GM23338 (cell line): Measurements from ENCODE around the gene CACNA2D3. TPM values are rescaled to one million over a fixed set of nuclear protein-coding genes. Genes with fewer than 3 reads are reported as not detected.

Experiments
- ATAC-seq: fragments of 200-7000 bp; cut with Tn5 transposase; 3 replicates; pipeline ENCODE4 v1.9.1; 2020
- DNase-seq: peaks from one replicate; pipeline ENCODE4 v3.0.0-alpha.2; 2015; ENCODE audit warnings: low spot score
- H2AFZ ChIP-seq: fragments of 200-600 bp; sonication (generic); 2 replicates; pipeline ENCODE4 v1.8.0; 2016; ENCODE audit warnings: antibody characterized with exemption, mild to moderate bottlenecking, moderate library complexity
- H3F3A ChIP-seq: fragments of 200-600 bp; sonication (generic); replicated peaks from 2 replicates; pipeline ENCODE4 v1.8.0; 2017; ENCODE audit warnings: antibody characterized with exemption, mixed run types, low read depth
- H3K27ac ChIP-seq: fragments of 200-600 bp; sonication (generic); 2 replicates; pipeline ENCODE4 v1.6.1; 2016; ENCODE audit warnings: low read depth
- H3K27me3 ChIP-seq: fragments of 200-600 bp; sonication (generic); 2 replicates; pipeline ENCODE4 v1.8.0; 2016; ENCODE audit warnings: mild to moderate bottlenecking, mixed run types, moderate library complexity; ENCODE audit not compliant: insufficient read depth
- H3K36me3 ChIP-seq: fragments of 200-600 bp; sonication (generic); 2 replicates; pipeline ENCODE4 v1.8.0; 2016; ENCODE audit warnings: mild to moderate bottlenecking; ENCODE audit not compliant: insufficient read depth
- H3K4me1 ChIP-seq: fragments of 200-600 bp; sonication (generic); 2 replicates; pipeline ENCODE4 v1.8.0; 2016; ENCODE audit warnings: mild to moderate bottlenecking, moderate library complexity; ENCODE audit not compliant: insufficient read depth
- H3K4me2 ChIP-seq: fragments of 200-600 bp; sonication (generic); 2 replicates; pipeline ENCODE4 v1.7.1; 2017; ENCODE audit warnings: mixed run types
- H3K4me3 ChIP-seq: fragments of 200-600 bp; sonication (generic); 2 replicates; pipeline ENCODE4 v1.6.1; 2016; ENCODE audit warnings: mixed run types
- H3K79me2 ChIP-seq: fragments of 200-600 bp; sonication (generic); replicated peaks from 2 replicates; pipeline ENCODE4 v1.8.0; 2017; ENCODE audit warnings: mild to moderate bottlenecking; ENCODE audit not compliant: insufficient read depth
- H3K9me2 ChIP-seq: fragments of 200-600 bp; sonication (generic); 2 replicates; pipeline ENCODE4 v1.8.0; 2017; ENCODE audit not compliant: insufficient read depth
- H4K20me1 ChIP-seq: fragments of 200-600 bp; sonication (generic); replicated peaks from 2 replicates; pipeline ENCODE4 v1.8.0; 2017; ENCODE audit warnings: mild to moderate bottlenecking; ENCODE audit not compliant: insufficient read depth
- H3K27ac Mint-ChIP-seq: 2 replicates; pipeline ENCODE4 v1.8.0; 2020; ENCODE audit warnings: inconsistent platforms, mild to moderate bottlenecking, moderate library complexity, mixed read lengths
- H3K27me3 Mint-ChIP-seq: 3 replicates; pipeline ENCODE4 v1.8.0; 2022; ENCODE audit warnings: low read depth, mild to moderate bottlenecking, moderate library complexity, mixed read lengths, inconsistent platforms; ENCODE audit not compliant: insufficient read depth, poor library complexity
- H3K36me3 Mint-ChIP-seq: 3 replicates; pipeline ENCODE4 v1.8.0; 2021; ENCODE audit warnings: low read depth, mild to moderate bottlenecking, inconsistent platforms, moderate library complexity, mixed read lengths
- H3K4me1 Mint-ChIP-seq: 3 replicates; pipeline ENCODE4 v1.8.0; 2020; ENCODE audit warnings: mild to moderate bottlenecking, inconsistent platforms, mixed read lengths
- H3K4me3 Mint-ChIP-seq: 3 replicates; pipeline ENCODE4 v1.8.0; 2021; ENCODE audit warnings: moderate library complexity, mild to moderate bottlenecking, inconsistent platforms, mixed read lengths
- H3K9me3 Mint-ChIP-seq: 3 replicates; pipeline ENCODE4 v1.8.0; 2020; ENCODE audit warnings: moderate library complexity, mild to moderate bottlenecking, inconsistent platforms, mixed read lengths
- CREB1 ChIP-seq: fragments of 250-450 bp; sonication (Bioruptor Pico); IDR thresholded peaks from 2 replicates; pipeline ENCODE4 v1.5.0; 2020; ENCODE audit warnings: low read depth, mild to moderate bottlenecking, moderate library complexity
- EZH2 ChIP-seq: fragments of 200-600 bp; sonication (generic); IDR thresholded peaks from one replicate; pipeline ENCODE4 v1.8.0; 2017; ENCODE audit warnings: antibody characterized with exemption, mild to moderate bottlenecking, low read depth; ENCODE audit not compliant: unreplicated experiment
- NANOG ChIP-seq: IDR thresholded peaks from 2 replicates; pipeline ENCODE4 v1.6.1; 2016; ENCODE audit warnings: antibody characterized with exemption, borderline replicate concordance
- REST ChIP-seq: IDR thresholded peaks from one replicate; pipeline ENCODE4 v1.6.1; 2018; ENCODE audit warnings: antibody characterized with exemption; ENCODE audit not compliant: unreplicated experiment
- STAT1 ChIP-seq: IDR thresholded peaks from one replicate; pipeline ENCODE4 v1.6.1; 2016; ENCODE audit warnings: antibody characterized with exemption; ENCODE audit not compliant: unreplicated experiment
- ZNF114 ChIP-seq: fragments of 250-450 bp; sonication (Bioruptor Pico); IDR thresholded peaks from 2 replicates; pipeline ENCODE4 v1.5.0; 2020; ENCODE audit warnings: mild to moderate bottlenecking, moderate library complexity
- ZNF462 ChIP-seq: fragments of 250-450 bp; sonication (Bioruptor Pico); IDR thresholded peaks from 2 replicates; pipeline ENCODE4 v1.5.0; 2020; ENCODE audit warnings: mild to moderate bottlenecking, moderate library complexity
- polyA plus RNA-seq: library from polyadenylated mRNA; unstranded; fragments of >200 nt; fragmentation: Nextera tagmentation; extraction: Ambion mirVana; gene quantifications from 2 replicates; pipeline ENCODE4 v1.2.1, GENCODE V29; 2016
- total RNA-seq: library from RNA; depleted of rRNA; stranded (reverse); fragments of >200 nt; shearing (Covaris generic); gene quantifications from 2 replicates; pipeline ENCODE4 v1.2.3, GENCODE V29; 2014
- TF ChIP-seq, protein P1 (sequence below): IDR thresholded peaks from 2 replicates; pipeline ENCODE4 v1.6.1; 2016; ENCODE audit warnings: antibody characterized with exemption

Gene CACNA2D3
- total and polyA plus RNA-seq, 2 experiments from 2014 or later = 2.2 to 2.3 TPM

DNA sequence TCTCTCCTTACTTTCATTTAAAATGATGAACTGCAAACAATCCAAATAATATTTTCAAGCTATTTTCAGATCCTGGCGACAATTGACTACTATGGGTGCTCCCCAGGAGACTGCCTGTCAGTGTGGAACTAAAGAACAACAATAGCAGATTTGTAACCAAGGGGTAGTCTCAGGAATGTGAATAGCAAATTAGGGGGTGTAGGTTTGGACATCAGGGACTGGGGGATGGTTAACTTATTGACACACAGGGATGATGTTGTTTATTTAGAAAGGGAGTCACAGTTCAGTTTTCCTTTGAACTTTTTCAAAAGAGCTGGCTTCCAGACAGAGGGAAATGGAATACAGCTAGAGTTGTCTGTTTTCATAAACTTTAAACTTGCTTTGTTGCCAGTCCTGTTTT is 575.7 kb downstream of the CACNA2D3 start:
- Mint-ChIP-seq H3K27me3 (no peaks in the 10 kb centered on the region), H3K27ac (peak overlapping the region; percentile 4; the same call in 1 of the 2 replicates), H3K36me3 (peaks cover 12% of the 10 kb centered on the region; the same call in 2 of the 3 replicates), H3K4me3 (no peak overlapping the region), H3K4me1 (peaks cover 22% of the 10 kb centered on the region), H3K9me3 (no peaks in the 10 kb centered on the region)
- no peaks in the 10 kb centered on the region for H3K27me3 ChIP-seq
- no peak overlapping the region for H3K27ac ChIP-seq
- H3K36me3 ChIP-seq = no peaks in the 10 kb centered on the region
- H3K4me2 ChIP-seq = peak overlapping the region; percentile 36
- no peak overlapping the region for H2AFZ ChIP-seq
- DNase-seq (peak; percentile 22), ATAC-seq (peak; percentile 79)
- H4K20me1 ChIP-seq = no peaks in the 10 kb centered on the region
- no peaks in the 10 kb centered on the region for H3K79me2 ChIP-seq
- peaks cover 35% of the 10 kb centered on the region for H3K4me1 ChIP-seq
- H3K9me2 ChIP-seq = 0 out of 2 replicates have a peak, but pooled peaks cover under 1% of the 10 kb centered on the region
- H3K4me3 ChIP-seq = no peak overlapping the region
- H3F3A ChIP-seq = no peaks in the 10 kb centered on the region
- no peak for TF ChIP-seq EZH2
- TF ChIP-seq ZNF114 = no peak
- no peak for TF ChIP-seq CREB1 (CRISPR knock-in tag)
- no peak for TF ChIP-seq REST
- no peak for TF ChIP-seq ZNF462
- TF ChIP-seq NANOG = no peak
- no peak for TF ChIP-seq STAT1
- TF ChIP-seq, protein P1, sequence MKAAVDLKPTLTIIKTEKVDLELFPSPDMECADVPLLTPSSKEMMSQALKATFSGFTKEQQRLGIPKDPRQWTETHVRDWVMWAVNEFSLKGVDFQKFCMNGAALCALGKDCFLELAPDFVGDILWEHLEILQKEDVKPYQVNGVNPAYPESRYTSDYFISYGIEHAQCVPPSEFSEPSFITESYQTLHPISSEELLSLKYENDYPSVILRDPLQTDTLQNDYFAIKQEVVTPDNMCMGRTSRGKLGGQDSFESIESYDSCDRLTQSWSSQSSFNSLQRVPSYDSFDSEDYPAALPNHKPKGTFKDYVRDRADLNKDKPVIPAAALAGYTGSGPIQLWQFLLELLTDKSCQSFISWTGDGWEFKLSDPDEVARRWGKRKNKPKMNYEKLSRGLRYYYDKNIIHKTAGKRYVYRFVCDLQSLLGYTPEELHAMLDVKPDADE = no peak
